HFFc6 (cell line): Measurements from ENCODE around the gene AGMAT. TPM values are rescaled to one million over a fixed set of nuclear protein-coding genes. Genes with fewer than 3 reads are reported as not detected.

Experiments
- DNase-seq: peaks from one replicate; pipeline ENCODE4 v3.0.0-alpha.2; 2018
- H3K27ac Mint-ChIP-seq: 2 replicates; pipeline ENCODE4 v1.8.0; 2020; ENCODE audit warnings: mild to moderate bottlenecking, mixed read lengths
- H3K27me3 Mint-ChIP-seq: 2 replicates; pipeline ENCODE4 v1.8.0; 2021; ENCODE audit warnings: mild to moderate bottlenecking, moderate library complexity, mixed read lengths; ENCODE audit not compliant: insufficient read depth
- H3K36me3 Mint-ChIP-seq: 2 replicates; pipeline ENCODE4 v1.8.0; 2021; ENCODE audit warnings: low read depth, mixed read lengths
- H3K4me1 Mint-ChIP-seq: 2 replicates; pipeline ENCODE4 v1.8.0; 2020; ENCODE audit warnings: low read depth, mixed read lengths
- H3K4me3 Mint-ChIP-seq: 2 replicates; pipeline ENCODE4 v1.8.0; 2020; ENCODE audit warnings: mild to moderate bottlenecking, moderate library complexity, mixed read lengths
- H3K9me3 Mint-ChIP-seq: 2 replicates; pipeline ENCODE4 v1.8.0; 2020; ENCODE audit warnings: mild to moderate bottlenecking, mixed read lengths
- total RNA-seq, 6 experiments: library from RNA; stranded (reverse); fragmentation: NEBNext Ultra II Directional; extraction: Animal tissue kit (Norgen Biotek cat#: 25700); gene quantifications; 2 replicates in 1 of 6; 3 replicates in 5 of 6; pipeline ENCODE4 v1.2.3, GENCODE V29; 2021
- TF ChIP-seq, protein P1 (sequence below): fragments of 200-600 bp; sonication (generic); IDR thresholded peaks from 2 replicates; pipeline ENCODE4 v1.5.0; 2021; ENCODE audit warnings: antibody characterized with exemption, mild to moderate bottlenecking

AGMAT gene
- total RNA-seq, 6 experiments from 2014 or later = 0.07 to 0.14 (median 0.09) TPM; not detected in 3

- H3K4me3 Mint-ChIP-seq = peak within 1 kb of the TSS; percentile 94
- H3K9me3 Mint-ChIP-seq = no peaks in the 10 kb centered on the region
- peak within 1 kb of the TSS; percentile 100 for H3K27ac Mint-ChIP-seq
- peak; percentile 100 for DNase-seq
- H3K36me3 Mint-ChIP-seq = no peaks in the 10 kb centered on the region
- TF ChIP-seq, protein P1, sequence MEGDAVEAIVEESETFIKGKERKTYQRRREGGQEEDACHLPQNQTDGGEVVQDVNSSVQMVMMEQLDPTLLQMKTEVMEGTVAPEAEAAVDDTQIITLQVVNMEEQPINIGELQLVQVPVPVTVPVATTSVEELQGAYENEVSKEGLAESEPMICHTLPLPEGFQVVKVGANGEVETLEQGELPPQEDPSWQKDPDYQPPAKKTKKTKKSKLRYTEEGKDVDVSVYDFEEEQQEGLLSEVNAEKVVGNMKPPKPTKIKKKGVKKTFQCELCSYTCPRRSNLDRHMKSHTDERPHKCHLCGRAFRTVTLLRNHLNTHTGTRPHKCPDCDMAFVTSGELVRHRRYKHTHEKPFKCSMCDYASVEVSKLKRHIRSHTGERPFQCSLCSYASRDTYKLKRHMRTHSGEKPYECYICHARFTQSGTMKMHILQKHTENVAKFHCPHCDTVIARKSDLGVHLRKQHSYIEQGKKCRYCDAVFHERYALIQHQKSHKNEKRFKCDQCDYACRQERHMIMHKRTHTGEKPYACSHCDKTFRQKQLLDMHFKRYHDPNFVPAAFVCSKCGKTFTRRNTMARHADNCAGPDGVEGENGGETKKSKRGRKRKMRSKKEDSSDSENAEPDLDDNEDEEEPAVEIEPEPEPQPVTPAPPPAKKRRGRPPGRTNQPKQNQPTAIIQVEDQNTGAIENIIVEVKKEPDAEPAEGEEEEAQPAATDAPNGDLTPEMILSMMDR = peak; percentile 57
- H3K27me3 Mint-ChIP-seq = no peaks in the 10 kb centered on the region; the same call in 1 of the 2 replicates
- peaks cover 40% of the 10 kb centered on the region for H3K4me1 Mint-ChIP-seq
Measured at GRCh38 chr1:15526490-15527339, 58.1 kb downstream of the AGMAT start, which contains the start of gene DNAJC16. TSS of gene DNAJC16 (plus strand) at chr1:15526848. CDS start at chr1:15529106, 2,258 bp downstream.

GRCh38 chr1:15526021-15526489 lies 58.8 kb downstream of the AGMAT start:
- peak overlapping the region; percentile 94 for H3K4me3 Mint-ChIP-seq
- no peaks in the 10 kb centered on the region; the same call in 1 of the 2 replicates for H3K27me3 Mint-ChIP-seq
- no peaks in the 10 kb centered on the region for H3K36me3 Mint-ChIP-seq
- no peak for DNase-seq
- TF ChIP-seq, protein P1 = no peak
- peak overlapping the region; percentile 100 for H3K27ac Mint-ChIP-seq
- H3K9me3 Mint-ChIP-seq = no peaks in the 10 kb centered on the region
- H3K4me1 Mint-ChIP-seq = peaks cover 38% of the 10 kb centered on the region

GRCh38 chr1:15525050-15526020 lies 59.5 kb downstream of the AGMAT start:
- Mint-ChIP-seq H3K4me1 (peaks cover 38% of the 10 kb centered on the region), H3K27ac (peak overlapping the region; percentile 100), H3K27me3 (no peaks in the 10 kb centered on the region; the same call in 1 of the 2 replicates), H3K36me3 (no peaks in the 10 kb centered on the region), H3K9me3 (no peaks in the 10 kb centered on the region), H3K4me3 (peak overlapping the region; percentile 94)
- TF ChIP-seq, protein P1 = no peak
- no peak for DNase-seq

DNA sequence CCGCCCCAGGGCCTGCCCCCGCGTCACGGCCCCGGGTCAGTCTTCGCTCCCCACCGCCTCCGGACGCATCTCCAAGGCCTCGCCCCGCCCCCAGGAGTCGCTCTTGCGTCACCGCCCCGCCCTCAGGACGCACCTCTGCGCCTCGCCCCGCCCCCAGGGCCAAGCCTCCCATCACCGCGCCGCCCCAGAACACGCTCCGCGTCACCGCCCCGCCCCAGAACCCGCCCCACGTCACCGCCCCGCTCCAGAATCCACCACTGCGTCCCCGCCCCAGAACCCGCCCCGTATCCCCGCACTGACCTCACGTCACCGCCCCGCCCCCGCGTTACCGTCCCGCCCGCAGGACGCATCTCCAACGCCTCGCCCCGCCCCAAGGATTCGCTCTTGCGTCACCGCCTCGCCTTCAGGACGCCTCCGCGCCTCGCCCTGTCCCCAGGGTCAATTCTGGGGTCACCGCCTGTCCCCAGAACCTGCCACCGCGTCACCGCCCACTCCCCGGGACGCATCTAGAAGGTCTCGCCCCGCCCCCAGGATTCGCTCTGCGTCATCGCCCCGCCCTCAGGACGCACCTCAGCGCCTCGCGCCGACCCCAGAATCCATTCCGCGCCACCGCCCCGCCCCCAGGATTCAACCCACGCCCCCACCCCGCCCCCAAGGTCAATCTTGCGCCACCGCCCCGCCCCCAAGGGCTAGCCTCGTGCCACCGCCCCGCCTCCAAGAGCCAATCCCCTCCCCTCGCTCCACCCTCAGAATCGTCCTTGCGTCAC lies 60.4 kb downstream of the AGMAT start:
- TF ChIP-seq, protein P1 = no peak
- Mint-ChIP-seq H3K9me3 (no peaks in the 10 kb centered on the region), H3K27ac (peak overlapping the region; percentile 100), H3K4me1 (peaks cover 38% of the 10 kb centered on the region), H3K27me3 (no peaks in the 10 kb centered on the region; the same call in 1 of the 2 replicates), H3K36me3 (no peaks in the 10 kb centered on the region), H3K4me3 (peak overlapping the region; percentile 94)
- peak; percentile 98 for DNase-seq

- DNase-seq = no peak
- Mint-ChIP-seq H3K27me3 (no peaks in the 10 kb centered on the region; the same call in 1 of the 2 replicates), H3K4me1 (peaks cover 38% of the 10 kb centered on the region), H3K27ac (peak within 1 kb of the TSS; percentile 100), H3K9me3 (no peaks in the 10 kb centered on the region), H3K36me3 (no peaks in the 10 kb centered on the region), H3K4me3 (peak within 1 kb of the TSS; percentile 94)
- TF ChIP-seq, protein P1 = no peak
Measured at GRCh38 chr1:15524021-15524282, 60.9 kb downstream of the AGMAT start, which contains the start of gene CASP9. TSS of gene CASP9 (minus strand) at chr1:15524215. CDS start at chr1:15524200, 15 bp downstream.
